ENCODE data around the gene ZNF865.

The ZNF865 gene

GRCh38 chr19:55659822-55660221 lies 54.4 kb downstream of the ZNF865 start:
- H3K4me3 ChIP-seq (ENCODE audit: low read depth, low read length), result no peak overlapping the region
- TF ChIP-seq CTCF (IDR thresholded peaks at IDR 0.05; ENCODE audit: borderline replicate concordance, insufficient read depth, low read depth, low read length), result no peak

DNA sequence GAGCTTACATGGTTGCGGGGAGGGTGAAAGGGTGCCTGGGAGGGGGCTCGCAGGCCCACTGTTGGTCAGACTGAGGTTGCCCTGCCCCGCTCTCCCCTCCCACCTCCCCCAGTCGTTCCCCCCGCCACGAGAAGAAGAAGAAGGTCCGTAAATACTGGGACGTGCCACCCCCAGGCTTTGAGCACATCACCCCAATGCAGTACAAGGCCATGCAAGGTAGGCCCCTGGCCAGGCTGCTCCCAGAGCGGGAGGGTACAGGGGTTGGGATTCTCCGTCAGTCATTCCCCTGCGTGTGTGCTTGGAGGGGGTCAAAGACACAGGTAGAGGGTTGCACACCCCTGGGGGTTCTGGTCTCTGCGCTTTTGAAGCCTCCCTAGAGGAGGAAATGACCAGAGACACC lies 55.0 kb downstream of the ZNF865 start:
- no peak overlapping the region for H3K4me3 ChIP-seq (ENCODE audit: low read depth, low read length)
- no peak for TF ChIP-seq CTCF (IDR thresholded peaks at IDR 0.05; ENCODE audit: borderline replicate concordance, insufficient read depth, low read depth, low read length)

GRCh38 chr19:55660991-55661390 lies 55.5 kb downstream of the ZNF865 start:
- no peak for TF ChIP-seq CTCF (IDR thresholded peaks at IDR 0.05; ENCODE audit: borderline replicate concordance, insufficient read depth, low read depth, low read length)
- H3K4me3 ChIP-seq (ENCODE audit: low read depth, low read length), result no peak overlapping the region

- TF ChIP-seq CTCF (IDR thresholded peaks at IDR 0.05; ENCODE audit: borderline replicate concordance, insufficient read depth, low read depth, low read length), result no peak
- no peak overlapping the region for H3K4me3 ChIP-seq (ENCODE audit: low read depth, low read length)
Observed at GRCh38 chr19:55661826-55662225, 56.4 kb downstream of the ZNF865 start.

GRCh38 chr19:55663846-55664536 lies 58.5 kb downstream of the ZNF865 start:
- H3K4me3 ChIP-seq (ENCODE audit: low read depth, low read length), result no peak overlapping the region
- no peak for TF ChIP-seq CTCF (IDR thresholded peaks at IDR 0.05; ENCODE audit: borderline replicate concordance, insufficient read depth, low read depth, low read length)

DNA sequence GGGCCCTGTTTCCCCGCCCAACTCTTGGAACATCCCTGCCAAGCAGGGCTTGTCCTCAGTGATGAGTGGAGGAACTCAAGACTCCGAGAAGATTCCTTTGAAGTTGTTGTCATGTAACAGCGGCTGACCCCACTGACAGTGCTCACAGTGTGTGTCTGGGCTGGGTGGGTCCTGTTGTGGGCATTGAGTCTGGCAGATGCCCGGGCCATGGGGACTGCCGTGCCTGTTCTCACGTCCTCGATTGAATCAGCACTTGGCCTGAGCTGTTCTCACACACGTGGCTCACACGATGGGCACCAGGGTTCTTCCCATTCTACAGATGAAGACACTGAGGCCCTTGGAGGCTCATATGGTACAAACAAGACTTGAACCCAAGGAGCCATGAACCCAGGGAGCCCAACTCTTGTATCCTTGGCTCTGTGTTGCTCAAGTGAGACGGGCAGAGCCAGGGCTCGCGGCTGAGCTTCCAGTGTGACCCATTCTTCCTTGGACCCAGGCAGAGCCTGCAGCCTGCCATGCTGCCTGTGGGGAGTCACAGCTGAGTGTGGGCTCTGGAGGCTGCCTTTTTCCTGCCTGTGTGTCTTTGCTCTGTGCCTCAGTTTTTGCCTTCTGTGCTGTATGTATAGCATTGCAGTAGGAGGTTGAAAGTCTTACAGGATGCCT lies 61.0 kb downstream of the ZNF865 start:
- TF ChIP-seq CTCF (IDR thresholded peaks at IDR 0.05; ENCODE audit: borderline replicate concordance, insufficient read depth, low read depth, low read length), result no peak
- no peak overlapping the region for H3K4me3 ChIP-seq (ENCODE audit: low read depth, low read length)

Measured in GM12875 (cell line).